Calu3 (cell line): ENCODE results near the gene CHD9. TPM values are rescaled to one million over a fixed set of nuclear protein-coding genes. Genes with fewer than 3 reads are reported as not detected.

Experiments used
- BruUV-seq: library from RNA; stranded (reverse); fragments of 400-500 nt; replicated peaks from 2 replicates; lab custom pipeline; 2021; lab: Mats Ljungman, UMichigan
- CTCF ChIA-PET: fragments of 300-600 bp; sonication (Branson Sonifier 250); formaldehyde crosslinking; loops from one replicate; lab custom pipeline; 2022; ENCODE audit warnings: antibody characterized with exemption; lab: Charles Lee
- DNase-seq: peaks from one replicate; pipeline ENCODE4 v3.0.0; 2022
- H3K27ac Mint-ChIP-seq: one replicate; pipeline ENCODE4 v1.8.0; 2022; ENCODE audit warnings: mixed read lengths; ENCODE audit not compliant: unreplicated experiment
- H3K27me3 Mint-ChIP-seq: one replicate; pipeline ENCODE4 v1.8.0; 2022; ENCODE audit warnings: mixed read lengths; ENCODE audit not compliant: unreplicated experiment
- H3K36me3 Mint-ChIP-seq: one replicate; pipeline ENCODE4 v1.8.0; 2022; ENCODE audit warnings: mild to moderate bottlenecking, moderate library complexity, mixed read lengths; ENCODE audit not compliant: insufficient read depth, unreplicated experiment
- H3K4me1 Mint-ChIP-seq: one replicate; pipeline ENCODE4 v1.8.0; 2022; ENCODE audit warnings: mild to moderate bottlenecking, low read depth, mixed read lengths; ENCODE audit not compliant: unreplicated experiment
- H3K4me3 Mint-ChIP-seq: one replicate; pipeline ENCODE4 v1.8.0; 2022; ENCODE audit warnings: mild to moderate bottlenecking, low read depth, moderate library complexity, mixed read lengths; ENCODE audit not compliant: unreplicated experiment
- H3K9me3 Mint-ChIP-seq: one replicate; pipeline ENCODE4 v1.8.0; 2022; ENCODE audit warnings: low read depth, mixed read lengths; ENCODE audit not compliant: unreplicated experiment
- intact Hi-C: fragments of 100-400 bp; cut with micrococcal nuclease; formaldehyde crosslinking; loops from one replicate; pipeline ENCODE4 v1.10.0; 2022; ENCODE audit not compliant: unreplicated experiment
- total RNA-seq: library from RNA; stranded (reverse); gene quantifications from 2 replicates; pipeline ENCODE4 v1.2.3, GENCODE V29; 2022
- TF ChIP-seq, protein P1 (sequence below): fragments of 200-600 bp; IDR thresholded peaks from one replicate; pipeline ENCODE4 v1.8.0; 2022; ENCODE audit warnings: antibody characterized with exemption; ENCODE audit not compliant: unreplicated experiment

CHD9 gene
- total RNA-seq, 1 experiment from 2014 or later = 69.5 TPM

- Mint-ChIP-seq H3K4me1 (peaks cover 24% of the 10 kb centered on the region), H3K9me3 (no peaks in the 10 kb centered on the region), H3K36me3 (peaks cover 13% of the 10 kb centered on the region), H3K4me3 (no peak overlapping the region), H3K27me3 (no peaks in the 10 kb centered on the region), H3K27ac (no peak overlapping the region)
- intact Hi-C loops = no loop called here
- DNase-seq = no peak
- TF ChIP-seq, protein P1, sequence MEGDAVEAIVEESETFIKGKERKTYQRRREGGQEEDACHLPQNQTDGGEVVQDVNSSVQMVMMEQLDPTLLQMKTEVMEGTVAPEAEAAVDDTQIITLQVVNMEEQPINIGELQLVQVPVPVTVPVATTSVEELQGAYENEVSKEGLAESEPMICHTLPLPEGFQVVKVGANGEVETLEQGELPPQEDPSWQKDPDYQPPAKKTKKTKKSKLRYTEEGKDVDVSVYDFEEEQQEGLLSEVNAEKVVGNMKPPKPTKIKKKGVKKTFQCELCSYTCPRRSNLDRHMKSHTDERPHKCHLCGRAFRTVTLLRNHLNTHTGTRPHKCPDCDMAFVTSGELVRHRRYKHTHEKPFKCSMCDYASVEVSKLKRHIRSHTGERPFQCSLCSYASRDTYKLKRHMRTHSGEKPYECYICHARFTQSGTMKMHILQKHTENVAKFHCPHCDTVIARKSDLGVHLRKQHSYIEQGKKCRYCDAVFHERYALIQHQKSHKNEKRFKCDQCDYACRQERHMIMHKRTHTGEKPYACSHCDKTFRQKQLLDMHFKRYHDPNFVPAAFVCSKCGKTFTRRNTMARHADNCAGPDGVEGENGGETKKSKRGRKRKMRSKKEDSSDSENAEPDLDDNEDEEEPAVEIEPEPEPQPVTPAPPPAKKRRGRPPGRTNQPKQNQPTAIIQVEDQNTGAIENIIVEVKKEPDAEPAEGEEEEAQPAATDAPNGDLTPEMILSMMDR = no peak
- BruUV-seq = no TSS peak
- CTCF ChIA-PET = no interaction called here
Observed at GRCh38 chr16:53212893-53213223, 158.1 kb downstream of the CHD9 start.

DNA sequence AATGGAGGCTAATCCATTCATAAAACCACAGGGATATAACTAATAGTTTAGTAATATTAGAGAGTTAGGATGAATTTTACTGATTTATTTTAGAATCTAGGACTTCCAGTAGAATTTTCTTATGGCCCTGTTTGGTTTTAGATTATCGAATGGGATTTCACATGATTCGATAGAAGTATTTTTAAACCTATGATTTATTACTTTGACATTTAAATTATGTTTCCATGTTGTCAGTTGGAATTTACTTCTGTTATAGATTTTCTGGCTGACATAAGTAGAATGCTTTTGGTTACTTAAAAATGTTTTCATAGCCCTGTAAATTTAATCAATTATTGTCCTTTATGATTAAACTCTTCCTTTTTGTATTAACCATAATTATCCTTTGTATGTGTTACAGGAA, 158.8 kb downstream of the CHD9 start:
- Mint-ChIP-seq H3K4me3 (no peak overlapping the region), H3K27me3 (no peaks in the 10 kb centered on the region), H3K9me3 (no peaks in the 10 kb centered on the region), H3K4me1 (peaks cover 17% of the 10 kb centered on the region), H3K36me3 (peaks cover 6% of the 10 kb centered on the region), H3K27ac (no peak overlapping the region)
- BruUV-seq = no TSS peak
- CTCF ChIA-PET = interaction anchor here (0.6 kb wide), 1 partner anchor 35 kb away, joined by 3 read pairs; no protein-coding TSS in a partner anchor
- TF ChIP-seq, protein P1 = no peak
- intact Hi-C loops = no loop called here
- no peak for DNase-seq

- CTCF ChIA-PET = no interaction called here
- no peak for DNase-seq
- H3K27me3 Mint-ChIP-seq = no peaks in the 10 kb centered on the region
- H3K9me3 Mint-ChIP-seq = no peaks in the 10 kb centered on the region
- H3K27ac Mint-ChIP-seq = no peak overlapping the region
- no TSS peak for BruUV-seq
- intact Hi-C loops = no loop called here
- TF ChIP-seq, protein P1 = no peak
- H3K36me3 Mint-ChIP-seq = no peaks in the 10 kb centered on the region
- no peak overlapping the region for H3K4me3 Mint-ChIP-seq
- peaks cover 8% of the 10 kb centered on the region for H3K4me1 Mint-ChIP-seq
Observed at GRCh38 chr16:53216798-53217197, 162.0 kb downstream of the CHD9 start.

DNA sequence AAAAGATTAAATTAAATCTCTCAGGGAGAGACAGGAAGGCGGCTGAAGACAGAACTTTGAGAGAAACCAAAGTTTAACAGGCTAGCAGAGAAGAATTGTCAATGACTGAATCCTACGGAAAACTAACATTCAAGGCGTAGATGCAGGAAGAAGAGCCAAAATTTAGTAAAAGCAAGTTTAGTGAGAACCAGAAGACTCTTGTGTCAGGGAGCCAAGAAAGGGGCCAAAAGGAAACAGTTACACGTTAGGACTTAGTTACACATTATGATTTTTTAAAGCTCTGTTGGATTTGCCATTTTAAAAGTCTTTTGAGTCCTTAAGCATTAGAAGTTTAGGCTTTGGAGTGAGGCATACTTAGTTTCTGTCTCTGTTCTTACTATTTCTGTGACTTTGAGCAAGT, 164.6 kb downstream of the CHD9 start:
- Mint-ChIP-seq H3K9me3 (no peaks in the 10 kb centered on the region), H3K27ac (no peak overlapping the region), H3K4me1 (no peaks in the 10 kb centered on the region), H3K36me3 (no peaks in the 10 kb centered on the region), H3K4me3 (no peak overlapping the region), H3K27me3 (no peaks in the 10 kb centered on the region)
- TF ChIP-seq, protein P1 = no peak
- intact Hi-C loops = no loop called here
- DNase-seq = no peak
- no TSS peak for BruUV-seq
- CTCF ChIA-PET = interaction anchor here (0.6 to 1.4 kb wide), 2 partner anchors 11 to 729 kb away, joined by 5 to 8 read pairs; no protein-coding TSS in a partner anchor
